Left lung (tissue), 10 donors: ENCODE measurements around the gene DRD2. TPM values are rescaled to one million over a fixed set of nuclear protein-coding genes. Genes with fewer than 3 reads are reported as not detected.

Experiments
- ATAC-seq: fragments of 200-7000 bp; cut with Tn5 transposase; one replicate; pipeline ENCODE4 v1.9.1; 2020; ENCODE audit warnings: moderate library complexity
- DNase-seq, 4 donors: peaks; one replicate each; pipeline ENCODE4 v3.0.0-alpha.2; 2013 to 2020
- H3K27ac ChIP-seq, 2 donors: fragments of 200-600 bp; sonication (generic) in 1 of 2; one replicate each; pipeline versions ENCODE4 v1.5.0 to v1.8.0; 2020 to 2021
- H3K27me3 ChIP-seq, 2 donors: fragments of 200-600 bp; sonication (generic) in 1 of 2; one replicate each; pipeline versions ENCODE4 v1.5.0 to v1.8.0; 2020 to 2021
- H3K36me3 ChIP-seq, 2 donors: fragments of 200-600 bp; sonication (generic) in 1 of 2; one replicate each; pipeline versions ENCODE4 v1.5.0 to v1.8.0; 2020 to 2021
- H3K4me1 ChIP-seq, 2 donors: fragments of 200-600 bp; one replicate each; pipeline ENCODE4 v1.8.0; 2021
- H3K4me3 ChIP-seq, 2 donors: fragments of 200-600 bp; sonication (generic) in 1 of 2; one replicate each; pipeline versions ENCODE4 v1.5.0 to v1.8.0; 2020 to 2021; ENCODE audit warnings: mild to moderate bottlenecking in 1 of 2
- H3K9me3 ChIP-seq, 2 donors: fragments of 200-600 bp; sonication (generic) in 1 of 2; one replicate each; pipeline versions ENCODE4 v1.5.0 to v1.8.0; 2020 to 2021
- CTCF ChIP-seq, 2 donors: fragments of 200-600 bp; sonication (generic) in 1 of 2; IDR thresholded peaks; one replicate each; pipeline versions ENCODE4 v1.5.0 to v1.8.0; 2021; ENCODE audit warnings: antibody characterized with exemption in 2 of 2
- intact Hi-C, 2 donors: fragments of 100-400 bp; cut with DNase I; formaldehyde crosslinking; loops; one replicate each; pipeline versions ENCODE4 v1.11.2 to v1.14.2; 2022
- polyA plus RNA-seq, 6 donors: library from polyadenylated mRNA; unstranded; fragments of 120-200 nt; gene quantifications; one replicate each; pipeline ENCODE4 v1.2.1, GENCODE V29; 2013; ENCODE audit not compliant: insufficient read length in 6 of 6
- total RNA-seq, 2 donors: library from RNA; stranded (reverse); fragmentation: NEBNext Ultra II Directional; extraction: Animal tissue kit (Norgen Biotek cat#: 25700); gene quantifications; one replicate each; pipeline ENCODE4 v1.2.1, GENCODE V29; 2021
- donor health status: DM: no; HTN: yes; CAD: no.
- donor health status: DM: no; HTN: no; CAD: no.

The DRD2 gene
- total and polyA plus RNA-seq, 8 donors, result 0.17 to 0.43 (median 0.22) TPM; not detected in 2

GRCh38 chr11:113448316-113448677 lies 26.9 kb downstream of the DRD2 start:
- intact Hi-C loops, result no loop called here
- Histone ChIP-seq H3K27me3 (peaks cover 0 to 12% of the 10 kb centered on the region in 2 donors), H3K36me3 (no peaks in the 10 kb centered on the region), H3K4me3 (no peak overlapping the region), H3K4me1 (no peaks in the 10 kb centered on the region), H3K27ac (no peak overlapping the region), H3K9me3 (no peaks in the 10 kb centered on the region)
- no peak for ATAC-seq
- no peak for TF ChIP-seq CTCF (IDR thresholded peaks at IDR 0.05)
- DNase-seq, result no peak

- intact Hi-C loops, result no loop called here
- H3K4me3 ChIP-seq, result no peak overlapping the region
- peaks cover 0 to 12% of the 10 kb centered on the region in 2 donors for H3K27me3 ChIP-seq
- no peaks in the 10 kb centered on the region for H3K36me3 ChIP-seq
- no peaks in the 10 kb centered on the region for H3K4me1 ChIP-seq
- ATAC-seq (no peak), DNase-seq (no peak)
- no peaks in the 10 kb centered on the region for H3K9me3 ChIP-seq
- no peak for TF ChIP-seq CTCF (IDR thresholded peaks at IDR 0.05)
- no peak overlapping the region for H3K27ac ChIP-seq
Observed at GRCh38 chr11:113447621-113448315, 27.4 kb downstream of the DRD2 start.

GRCh38 chr11:113446938-113447337 lies 28.3 kb downstream of the DRD2 start:
- H3K36me3 ChIP-seq, result no peaks in the 10 kb centered on the region
- intact Hi-C loops, result no loop called here
- H3K9me3 ChIP-seq, result no peaks in the 10 kb centered on the region
- no peak overlapping the region for H3K4me3 ChIP-seq
- no peaks in the 10 kb centered on the region for H3K4me1 ChIP-seq
- H3K27ac ChIP-seq, result no peak overlapping the region
- no peak for DNase-seq
- TF ChIP-seq CTCF (IDR thresholded peaks at IDR 0.05), result no peak
- H3K27me3 ChIP-seq, result peaks cover 2 to 12% of the 10 kb centered on the region in 2 donors
- ATAC-seq, result no peak

GRCh38 chr11:113446112-113446511 lies 29.1 kb downstream of the DRD2 start:
- Histone ChIP-seq H3K36me3 (no peaks in the 10 kb centered on the region), H3K9me3 (no peaks in the 10 kb centered on the region), H3K27ac (no peak overlapping the region), H3K4me1 (no peaks in the 10 kb centered on the region), H3K27me3 (peaks cover 2 to 12% of the 10 kb centered on the region in 2 donors), H3K4me3 (no peak overlapping the region)
- intact Hi-C loops, result no loop called here
- TF ChIP-seq CTCF (IDR thresholded peaks at IDR 0.05), result no peak
- no peak for ATAC-seq
- no peak for DNase-seq

- H3K27ac ChIP-seq, result no peak overlapping the region
- H3K36me3 ChIP-seq, result no peaks in the 10 kb centered on the region
- DNase-seq, result no peak
- TF ChIP-seq CTCF (IDR thresholded peaks at IDR 0.05), result no peak
- H3K9me3 ChIP-seq, result no peaks in the 10 kb centered on the region
- intact Hi-C loops, result no loop called here
- H3K4me1 ChIP-seq, result no peaks in the 10 kb centered on the region
- no peak for ATAC-seq
- H3K4me3 ChIP-seq, result no peak overlapping the region
- H3K27me3 ChIP-seq, result peaks cover 2 to 12% of the 10 kb centered on the region in 2 donors
Observed at GRCh38 chr11:113444502-113445123, 30.6 kb downstream of the DRD2 start.
